ENCODE data around the gene SARDH.

GRCh38 chr9:133643362-133643755 is 94.8 kb downstream of the SARDH start:
- TF ChIP-seq CTCF (IDR thresholded peaks at IDR 0.05) (no peak), POLR2A (IDR thresholded peaks at IDR 0.05) (no peak)
